Neutrophil (primary cell): ENCODE results near the gene BLID.

Experiments used
- H3K27ac ChIP-seq: fragments of 200-600 bp; sonication (generic); 2 replicates; pipeline ENCODE4 v1.5.1; 2016; ENCODE audit warnings: mild to moderate bottlenecking, moderate library complexity
- H3K27me3 ChIP-seq: fragments of 200-600 bp; sonication (generic); 2 replicates; pipeline ENCODE4 v1.6.0; 2016; ENCODE audit warnings: mild to moderate bottlenecking
- H3K36me3 ChIP-seq: fragments of 200-600 bp; sonication (generic); 2 replicates; pipeline ENCODE4 v1.5.1; 2017
- H3K4me1 ChIP-seq, 2 experiments: fragments of 200-600 bp in 1 of 2; sonication (generic) in 1 of 2; 1 replicate in 1 of 2; 2 replicates in 1 of 2; pipeline versions ENCODE4 v1.5.1 to v1.6.1; 2013 to 2016; ENCODE audit warnings: low read depth in 1 of 2, low read length in 1 of 2, mild to moderate bottlenecking in 1 of 2, moderate library complexity in 1 of 2; ENCODE audit not compliant: control insufficient read depth in 1 of 2, insufficient read depth in 1 of 2
- H3K4me3 ChIP-seq, 2 experiments: fragments of 200-600 bp in 1 of 2; sonication (generic) in 1 of 2; 1 replicate in 1 of 2; 2 replicates in 1 of 2; pipeline ENCODE4 v1.5.1; 2013 to 2016; ENCODE audit warnings: low read depth in 1 of 2, low read length in 1 of 2, mild to moderate bottlenecking in 1 of 2, moderate library complexity in 1 of 2
- H3K9me3 ChIP-seq: fragments of 200-600 bp; sonication (generic); 2 replicates; pipeline ENCODE4 v1.5.1; 2016
- CTCF ChIP-seq: fragments of 200-600 bp; sonication (generic); IDR thresholded peaks from 2 replicates; pipeline ENCODE4 v1.5.1; 2016; ENCODE audit warnings: antibody characterized with exemption

Gene BLID

GRCh38 chr11:122068837-122069236, 47.2 kb downstream of the BLID start:
- H3K4me1 ChIP-seq, result no peaks in the 10 kb centered on the region
- no peak overlapping the region for H3K27ac ChIP-seq
- no peak overlapping the region for H3K4me3 ChIP-seq
- no peak for TF ChIP-seq CTCF
- H3K36me3 ChIP-seq, result no peaks in the 10 kb centered on the region
- no peaks in the 10 kb centered on the region for H3K27me3 ChIP-seq
- H3K9me3 ChIP-seq, result no peaks in the 10 kb centered on the region

GRCh38 chr11:122068141-122068540, 47.9 kb downstream of the BLID start:
- no peaks in the 10 kb centered on the region for H3K4me1 ChIP-seq
- TF ChIP-seq CTCF, result no peak
- H3K9me3 ChIP-seq, result no peaks in the 10 kb centered on the region
- H3K27me3 ChIP-seq, result no peaks in the 10 kb centered on the region
- no peaks in the 10 kb centered on the region for H3K36me3 ChIP-seq
- H3K27ac ChIP-seq, result no peak overlapping the region
- H3K4me3 ChIP-seq, result no peak overlapping the region
